H4 (cell line): ENCODE data around the gene KRTAP10-12. TPM values are rescaled to one million over a fixed set of nuclear protein-coding genes. Genes with fewer than 3 reads are reported as not detected.

ENCODE experiments used
- DNase-seq: peaks from one replicate; pipeline ENCODE4 v3.0.0-alpha.2; 2015; ENCODE audit warnings: low spot score
- total RNA-seq: library from RNA; depleted of rRNA; stranded (reverse); fragments of >200 nt; shearing (Covaris generic); gene quantifications from 2 replicates; pipeline ENCODE4 v1.2.3, GENCODE V29; 2014

KRTAP10-12 gene
- total RNA-seq, 1 experiment from 2014 or later = not detected

- no peak for DNase-seq
These were observed 2.6 kb downstream of the KRTAP10-12 start for GRCh38 chr21:44699502-44700001.

GRCh38 chr21:44700101-44701022 is 3.4 kb downstream of the KRTAP10-12 start:
- DNase-seq = no peak

- no peak for DNase-seq
These were observed 4.0 kb downstream of the KRTAP10-12 start for GRCh38 chr21:44701023-44701400.

- DNase-seq = no peak
These were observed 4.6 kb downstream of the KRTAP10-12 start for GRCh38 chr21:44701541-44701940.

GRCh38 chr21:44702111-44702972 is 5.4 kb downstream of the KRTAP10-12 start:
- no peak for DNase-seq

GRCh38 chr21:44702973-44703730 is 6.2 kb downstream of the KRTAP10-12 start:
- no peak for DNase-seq

- DNase-seq = no peak
These were observed 7.0 kb downstream of the KRTAP10-12 start for GRCh38 chr21:44703731-44704635.

GRCh38 chr21:44704636-44705001 is 7.6 kb downstream of the KRTAP10-12 start:
- no peak for DNase-seq

GRCh38 chr21:44706026-44706705 is 9.2 kb downstream of the KRTAP10-12 start:
- DNase-seq = no peak

GRCh38 chr21:44706706-44707581 is 10.0 kb downstream of the KRTAP10-12 start:
- DNase-seq = no peak

GRCh38 chr21:44708213-44708865 is 11.4 kb downstream of the KRTAP10-12 start:
- no peak for DNase-seq

GRCh38 chr21:44708866-44709425 is 12.0 kb downstream of the KRTAP10-12 start:
- no peak for DNase-seq

GRCh38 chr21:44709426-44710293 is 12.7 kb downstream of the KRTAP10-12 start:
- DNase-seq = no peak

GRCh38 chr21:44710294-44710665 is 13.3 kb downstream of the KRTAP10-12 start:
- no peak for DNase-seq

- no peak for DNase-seq
These were observed 13.9 kb downstream of the KRTAP10-12 start for GRCh38 chr21:44710756-44711326.

GRCh38 chr21:44711327-44712202 is 14.6 kb downstream of the KRTAP10-12 start, which contains the start of gene TSPEAR:
Gene TSPEAR (minus strand): TSS chr21:44711572. CDS start chr21:44711514, 58 bp downstream.
- DNase-seq = no peak
